HepG2 (cell line): ENCODE results near the gene HTR3C. TPM values are rescaled to one million over a fixed set of nuclear protein-coding genes. Genes with fewer than 3 reads are reported as not detected.
A peak's percentile ranks its signal among the peaks of the same experiment; 100 is the strongest.

Source experiments
- ATAC-seq: fragments of 200-7000 bp; cut with Tn5 transposase; 3 replicates; pipeline ENCODE4 v1.9.1; 2020; ENCODE audit warnings: mild to moderate bottlenecking, moderate library complexity
- BruUV-seq: library from RNA; stranded (reverse); fragments of 400-500 nt; replicated peaks from 2 replicates; lab custom pipeline; 2021; lab: Mats Ljungman, UMichigan
- CTCF ChIA-PET: fragments of 300-600 bp; formaldehyde crosslinking; extraction: SDS; loops from one replicate; lab custom pipeline; 2021; ENCODE audit warnings: low total read pairs, inconsistent platforms, low intra/inter-chr PET ratio; lab: Yijun Ruan, JAX
- POLR2A ChIA-PET: fragments of 350-600 bp; sonication (Branson Sonifier 250); formaldehyde crosslinking; loops from one replicate; lab custom pipeline; 2020; ENCODE audit warnings: antibody characterized with exemption, inconsistent platforms; lab: Yijun Ruan, JAX
- DNase-seq: peaks from one replicate; pipeline ENCODE4 v3.0.0-alpha.2; 2015; ENCODE audit warnings: low spot score
- FAIRE-seq: peaks from 3 replicates; lab custom pipeline; 2011; peaks lifted over from hg19 to GRCh38; lab: Jason Lieb, UNC
- H2AFZ ChIP-seq: one replicate; pipeline ENCODE4 v1.6.1; 2011; ENCODE audit warnings: low read length, inconsistent platforms
- H3K27ac ChIP-seq: fragments of 300-600 bp; 3 replicates; pipeline ENCODE4 v1.8.0; 2011; ENCODE audit warnings: mixed run types, mild to moderate bottlenecking, mixed read lengths, low read length, inconsistent platforms; ENCODE audit not compliant: insufficient read depth; ENCODE audit errors: extremely low read length
- H3K27me3 ChIP-seq, 2 experiments: fragments of 200-600 bp in 1 of 2; 2 replicates in 1 of 2; 3 replicates in 1 of 2; pipeline versions ENCODE4 v1.6.0 to v1.8.0; 2011; ENCODE audit warnings: low read length in 2 of 2, mild to moderate bottlenecking in 2 of 2, moderate library complexity in 2 of 2, inconsistent platforms in 1 of 2; ENCODE audit not compliant: insufficient read depth in 2 of 2, control insufficient read depth in 1 of 2
- H3K36me3 ChIP-seq, 2 experiments: fragments of 200-600 bp in 1 of 2; replicated peaks in 1 of 2; 2 replicates in 1 of 2; 3 replicates in 1 of 2; pipeline versions ENCODE4 v1.5.1 to v1.8.0; 2011; ENCODE audit warnings: low read length in 2 of 2, inconsistent platforms in 1 of 2; ENCODE audit not compliant: insufficient read depth in 2 of 2, control insufficient read depth in 1 of 2
- H3K4me1 ChIP-seq: 2 replicates; pipeline ENCODE4 v1.5.1; 2012; ENCODE audit warnings: low read length, inconsistent platforms; ENCODE audit not compliant: insufficient read depth
- H3K4me2 ChIP-seq: 2 replicates; pipeline ENCODE4 v1.6.0; 2011; ENCODE audit warnings: low read depth, low read length, inconsistent platforms
- H3K4me3 ChIP-seq, 3 experiments: fragments of 200-600 bp in 1 of 3; sonication (generic), shearing (Covaris generic) in 1 of 3; replicated peaks in 1 of 3; 2 replicates each; pipeline ENCODE4 v1.5.1; 2011 to 2016; ENCODE audit warnings: low read length in 3 of 3, inconsistent platforms in 2 of 3, low read depth in 2 of 3, mild to moderate bottlenecking in 2 of 3, control low read depth in 1 of 3, mixed read lengths in 1 of 3; ENCODE audit not compliant: insufficient read depth in 1 of 3
- H3K79me2 ChIP-seq: one replicate; pipeline ENCODE4 v1.6.1; 2011; ENCODE audit warnings: low read length, inconsistent platforms; ENCODE audit not compliant: insufficient read depth
- H3K9ac ChIP-seq: 2 replicates; pipeline ENCODE4 v1.6.0; 2011; ENCODE audit warnings: mild to moderate bottlenecking, low read depth, low read length, inconsistent platforms; ENCODE audit not compliant: insufficient read depth
- H3K9me3 ChIP-seq: 2 replicates; pipeline ENCODE4 v1.5.1; 2012; ENCODE audit warnings: mild to moderate bottlenecking, low read length
- H4K20me1 ChIP-seq: 2 replicates; pipeline ENCODE4 v1.6.0; 2011; ENCODE audit warnings: inconsistent platforms, mild to moderate bottlenecking, low read length, moderate library complexity; ENCODE audit not compliant: insufficient read depth
- DMTF1 ChIP-seq: sonication (generic); formaldehyde crosslinking; IDR thresholded peaks from 2 replicates; pipeline ENCODE4 v1.4.0; 2020; ENCODE audit warnings: mild to moderate bottlenecking, missing genetic modification reagents
- EZH2 ChIP-seq: conservative IDR thresholded peaks from 2 replicates; pipeline ENCODE4 v1.6.1; 2012; ENCODE audit warnings: mild to moderate bottlenecking, low read depth, low read length, moderate library complexity
- FOXP1 ChIP-seq, 2 experiments: fragments of 450-650 bp in 1 of 2; IDR thresholded peaks; 2 replicates each; pipeline ENCODE4 v1.6.1; 2017 to 2018; ENCODE audit warnings: antibody characterized with exemption in 1 of 2
- GFI1 ChIP-seq: sonication (generic); formaldehyde crosslinking; IDR thresholded peaks from 2 replicates; pipeline ENCODE4 v1.5.0; 2020; ENCODE audit warnings: missing genetic modification reagents, mild to moderate bottlenecking, borderline replicate concordance
- KLF6 ChIP-seq: IDR thresholded peaks from 2 replicates; pipeline ENCODE4 v1.8.0; 2016; ENCODE audit warnings: missing biosample characterization, missing genetic modification reagents
- SP2 ChIP-seq: sonication (generic); formaldehyde crosslinking; IDR thresholded peaks from 2 replicates; pipeline ENCODE4 v1.5.1; 2020; ENCODE audit warnings: mild to moderate bottlenecking, missing genetic modification reagents
- ZMYM2 ChIP-seq: sonication (generic); formaldehyde crosslinking; IDR thresholded peaks from 2 replicates; pipeline ENCODE4 v1.8.0; 2022; ENCODE audit warnings: mild to moderate bottlenecking, missing genetic modification reagents
- ZNF121 ChIP-seq: sonication (generic); formaldehyde crosslinking; IDR thresholded peaks from 2 replicates; pipeline ENCODE4 v1.5.0; 2020; ENCODE audit warnings: mild to moderate bottlenecking, missing genetic modification reagents
- ZNF317 ChIP-seq: sonication (generic); formaldehyde crosslinking; IDR thresholded peaks from 2 replicates; pipeline ENCODE4 v1.5.0; 2020; ENCODE audit warnings: mild to moderate bottlenecking, missing genetic modification reagents
- ZNF431 ChIP-seq: sonication (generic); formaldehyde crosslinking; IDR thresholded peaks from 2 replicates; pipeline ENCODE4 v1.9.0; 2022; ENCODE audit warnings: missing genetic modification reagents, low read depth, mild to moderate bottlenecking, borderline replicate concordance
- ZNF609 ChIP-seq: sonication (generic); formaldehyde crosslinking; IDR thresholded peaks from 2 replicates; pipeline ENCODE4 v1.4.0; 2020; ENCODE audit warnings: mild to moderate bottlenecking, missing genetic modification reagents, borderline replicate concordance
- ZXDC ChIP-seq: sonication (generic); formaldehyde crosslinking; IDR thresholded peaks from 2 replicates; pipeline ENCODE4 v1.5.0; 2020; ENCODE audit warnings: mild to moderate bottlenecking, missing genetic modification reagents
- WGBS: methylation state at CpG from one replicate; pipeline ENCODE4 v1.1.6; 2017; ENCODE audit warnings: low lambda C conversion rate; 5-methylcytosine and 5-hydroxymethylcytosine counted together
- in situ Hi-C: cut with HindIII; loops from 2 replicates; pipeline ENCODE4 v1.10.0; 2017; ENCODE audit warnings: low pct_unique_long_range_greater_than_20kb; ENCODE audit not compliant: extremely low pct_ligation_motif_present
- intact Hi-C: fragments of 100-400 bp; cut with micrococcal nuclease; formaldehyde crosslinking; loops from one replicate; pipeline ENCODE4 v1.10.0; 2022; ENCODE audit not compliant: unreplicated experiment
- polyA plus RNA-seq, 8 experiments: library from polyadenylated mRNA; depleted of rRNA in 3 of 8; stranded (reverse) in 7 of 8; unstranded in 1 of 8; fragments of >200 nt; fragmentation: Illumina TruSeq in 4 of 8; extraction: Trizol in 4 of 8; gene quantifications; 2 replicates each; pipeline versions ENCODE4 v1.2.1 to v1.2.3, GENCODE V29; 2011 to 2016; ENCODE audit warnings: low read depth in 4 of 8, missing spikeins in 1 of 8, mixed read lengths in 1 of 8; ENCODE audit not compliant: insufficient read depth in 1 of 8
- total RNA-seq, 5 experiments: library from RNA; depleted of rRNA; stranded (reverse); fragments of >200 nt; fragmentation: Illumina TruSeq; extraction: Trizol; gene quantifications; 2 replicates each; pipeline ENCODE4 v1.2.3, GENCODE V29; 2016; ENCODE audit warnings: low read depth in 1 of 5

Gene HTR3C
- total and polyA plus RNA-seq, 2 of the 13 experiments (the other 11 are each of a cell fraction or from before 2014, with no cell fraction given) = not detected

GRCh38 chr3:184018424-184018973 is 34.3 kb upstream of the HTR3C start:
- FAIRE-seq (no peak), DNase-seq (no peak), ATAC-seq (no peak)
- no peaks in the 10 kb centered on the region for H3K36me3 ChIP-seq
- H3K4me2 ChIP-seq = peak overlapping the region; percentile 81
- H3K27ac ChIP-seq = no peak overlapping the region
- H2AFZ ChIP-seq = peak overlapping the region; percentile 91
- BruUV-seq = no TSS peak
- H3K79me2 ChIP-seq = no peaks in the 10 kb centered on the region
- H3K4me1 ChIP-seq = peaks cover 36% of the 10 kb centered on the region
- H4K20me1 ChIP-seq = no peaks in the 10 kb centered on the region
- in situ Hi-C loops = loop anchor here (5.0 kb wide), 1 partner anchor 121 kb away; no protein-coding TSS in a partner anchor
- H3K27me3 ChIP-seq = no peaks in the 10 kb centered on the region
- ChIA-PET POLR2A (interaction anchor here (0.7 to 1.5 kb wide), 10 partner anchors 31 to 138 kb away, joined by 3 to 7 read pairs (median 4); partner anchors contain the start of gene EIF2B5), CTCF (interaction anchor here (2.5 kb wide), 1 partner anchor 123 kb away, joined by 17 read pairs; no protein-coding TSS in a partner anchor)
- TF ChIP-seq ZNF431 (CRISPR knock-in tag) (0 out of 2 replicates have a peak, but pooled peaks have one; percentile 1), DMTF1 (CRISPR knock-in tag) (no peak), ZNF609 (CRISPR knock-in tag) (no peak), ZMYM2 (CRISPR knock-in tag) (0 out of 2 replicates have a peak, but pooled peaks have one; percentile 6), ZNF317 (no peak), GFI1 (CRISPR knock-in tag) (0 out of 2 replicates have a peak, but pooled peaks have one; percentile 11), ZXDC (CRISPR knock-in tag) (no peak), SP2 (CRISPR knock-in tag) (no peak), ZNF121 (CRISPR knock-in tag) (peak; percentile 43; the same call in 1 of the 2 replicates), EZH2 (no peak), FOXP1 (IDR thresholded peaks at IDR 0.05) (no peak), FOXP1 (CRISPR knock-in tag; IDR thresholded peaks at IDR 0.05) (no peak), KLF6 (no peak)
- peak overlapping the region; percentile 50 for H3K9ac ChIP-seq
- H3K9me3 ChIP-seq = no peaks in the 10 kb centered on the region
- intact Hi-C loops = loop anchor here (1.0 to 10.0 kb wide), 2 partner anchors 123 to 226 kb away; partner anchors contain the start of genes ALG3 and EEF1AKMT4
- WGBS = 82% methylated on average over 21 of the region's 21 CpGs
- H3K4me3 ChIP-seq = peak overlapping the region; percentile 73 to 97 (median 79)
